ENCODE results near the gene RGS12. TPM values are rescaled to one million over a fixed set of nuclear protein-coding genes. Genes with fewer than 3 reads are reported as not detected.
"Not testable (repeated sequence)": the region's sequence is repeated elsewhere in the genome, so short reads cannot be mapped to it uniquely, and the experiment has no call there.

Gene RGS12
- total RNA-seq, 1 donor from 2014 or later = 10.6 TPM

DNA sequence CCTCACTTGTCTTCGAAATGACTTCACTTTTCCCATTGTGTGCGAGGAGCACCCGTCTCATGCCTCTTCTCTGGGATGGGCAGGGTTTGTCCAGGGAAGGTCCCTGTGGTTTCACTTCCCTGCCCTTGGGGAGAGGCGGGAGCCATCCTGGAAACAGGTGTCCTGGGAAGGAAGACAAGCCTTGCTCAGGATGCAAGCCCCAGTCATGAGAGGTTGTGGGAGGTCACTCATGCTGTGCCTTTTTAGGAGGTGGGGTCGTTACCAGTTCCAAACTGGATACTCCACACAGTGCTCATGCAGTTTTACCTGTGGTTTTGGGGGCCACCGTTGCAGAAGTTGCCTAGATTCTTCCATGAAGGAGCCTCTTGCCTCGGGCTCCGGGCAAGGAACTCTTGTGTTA is 3.8 kb downstream of the RGS12 start:
- TF ChIP-seq, protein P1, sequence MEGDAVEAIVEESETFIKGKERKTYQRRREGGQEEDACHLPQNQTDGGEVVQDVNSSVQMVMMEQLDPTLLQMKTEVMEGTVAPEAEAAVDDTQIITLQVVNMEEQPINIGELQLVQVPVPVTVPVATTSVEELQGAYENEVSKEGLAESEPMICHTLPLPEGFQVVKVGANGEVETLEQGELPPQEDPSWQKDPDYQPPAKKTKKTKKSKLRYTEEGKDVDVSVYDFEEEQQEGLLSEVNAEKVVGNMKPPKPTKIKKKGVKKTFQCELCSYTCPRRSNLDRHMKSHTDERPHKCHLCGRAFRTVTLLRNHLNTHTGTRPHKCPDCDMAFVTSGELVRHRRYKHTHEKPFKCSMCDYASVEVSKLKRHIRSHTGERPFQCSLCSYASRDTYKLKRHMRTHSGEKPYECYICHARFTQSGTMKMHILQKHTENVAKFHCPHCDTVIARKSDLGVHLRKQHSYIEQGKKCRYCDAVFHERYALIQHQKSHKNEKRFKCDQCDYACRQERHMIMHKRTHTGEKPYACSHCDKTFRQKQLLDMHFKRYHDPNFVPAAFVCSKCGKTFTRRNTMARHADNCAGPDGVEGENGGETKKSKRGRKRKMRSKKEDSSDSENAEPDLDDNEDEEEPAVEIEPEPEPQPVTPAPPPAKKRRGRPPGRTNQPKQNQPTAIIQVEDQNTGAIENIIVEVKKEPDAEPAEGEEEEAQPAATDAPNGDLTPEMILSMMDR (IDR thresholded peaks at IDR 0.05) = no peak
- Mint-ChIP-seq H3K4me3 (no peak overlapping the region), H3K27ac (no peak overlapping the region), H3K4me1 (peaks cover 17% of the 10 kb centered on the region), H3K27me3 (peaks cover 2% of the 10 kb centered on the region), H3K36me3 (ENCODE audit: low read depth) (peaks cover 2% of the 10 kb centered on the region), H3K9me3 (no peaks in the 10 kb centered on the region)
- ATAC-seq (ENCODE audit: low read depth) (no peak), DNase-seq (no peak)
- ChIA-PET CTCF (no interaction called here), POLR2A (interaction anchor here (1.4 kb wide), 1 partner anchor 11 kb away, joined by 3 read pairs; no protein-coding TSS in a partner anchor)
- intact Hi-C loops (cut with micrococcal nuclease) = loop anchor here (10.0 kb wide), 2 partner anchors 252 to 812 kb away; no protein-coding TSS in a partner anchor

DNA sequence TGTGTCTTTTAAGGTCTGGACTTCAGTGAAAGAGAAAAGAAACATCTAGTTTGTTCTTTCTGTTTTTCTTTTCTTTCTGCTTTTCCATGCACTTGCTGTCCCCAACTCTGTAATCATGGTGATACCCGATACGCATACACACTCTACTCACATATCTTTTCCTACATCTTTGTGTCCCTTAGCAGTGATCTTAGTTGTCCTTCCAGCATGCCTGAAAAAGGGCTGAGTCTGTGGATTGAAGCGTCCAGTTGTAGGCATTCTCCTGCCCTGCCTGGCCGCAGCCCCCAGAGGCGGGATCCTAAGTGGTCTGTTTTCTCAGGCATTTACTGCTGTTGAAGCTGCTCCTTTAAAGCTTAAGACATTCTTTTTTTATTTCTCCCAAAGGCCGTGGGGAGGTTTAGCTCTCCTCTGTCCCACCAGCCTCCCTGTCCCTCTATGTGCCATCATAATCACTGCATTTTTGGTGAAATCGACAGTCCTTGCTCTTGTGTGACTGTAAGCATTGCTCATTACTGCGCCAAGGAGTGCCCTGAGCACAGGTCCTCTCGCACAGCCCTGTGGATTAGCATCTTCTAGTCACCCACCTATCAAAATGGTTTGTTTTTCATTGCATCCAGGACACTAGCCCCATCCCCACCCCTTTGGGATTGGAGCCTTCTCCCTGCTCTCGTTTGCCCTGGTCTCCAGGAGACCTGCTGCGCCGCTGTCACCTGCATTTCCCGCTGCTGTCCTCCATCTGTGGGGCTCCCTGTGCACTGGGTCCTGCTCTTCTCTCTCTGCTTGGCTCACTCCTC is 4.4 kb downstream of the RGS12 start:
- DNase-seq = no peak
- TF ChIP-seq, protein P1 (IDR thresholded peaks at IDR 0.05) = no peak
- ChIA-PET POLR2A (interaction anchor here (0.7 to 1.4 kb wide), 2 partner anchors 11 to 90 kb away, joined by 3 read pairs; no protein-coding TSS in a partner anchor), CTCF (no interaction called here)
- Mint-ChIP-seq H3K27me3 (no peaks in the 10 kb centered on the region), H3K4me1 (peaks cover 19% of the 10 kb centered on the region), H3K36me3 (ENCODE audit: low read depth) (no peaks in the 10 kb centered on the region), H3K27ac (no peak overlapping the region), H3K9me3 (no peaks in the 10 kb centered on the region), H3K4me3 (no peak overlapping the region)
- intact Hi-C loops (cut with micrococcal nuclease) = loop anchor here (10.0 kb wide), 2 partner anchors 252 to 812 kb away; no protein-coding TSS in a partner anchor
- ATAC-seq (ENCODE audit: low read depth) = no peak

DNA sequence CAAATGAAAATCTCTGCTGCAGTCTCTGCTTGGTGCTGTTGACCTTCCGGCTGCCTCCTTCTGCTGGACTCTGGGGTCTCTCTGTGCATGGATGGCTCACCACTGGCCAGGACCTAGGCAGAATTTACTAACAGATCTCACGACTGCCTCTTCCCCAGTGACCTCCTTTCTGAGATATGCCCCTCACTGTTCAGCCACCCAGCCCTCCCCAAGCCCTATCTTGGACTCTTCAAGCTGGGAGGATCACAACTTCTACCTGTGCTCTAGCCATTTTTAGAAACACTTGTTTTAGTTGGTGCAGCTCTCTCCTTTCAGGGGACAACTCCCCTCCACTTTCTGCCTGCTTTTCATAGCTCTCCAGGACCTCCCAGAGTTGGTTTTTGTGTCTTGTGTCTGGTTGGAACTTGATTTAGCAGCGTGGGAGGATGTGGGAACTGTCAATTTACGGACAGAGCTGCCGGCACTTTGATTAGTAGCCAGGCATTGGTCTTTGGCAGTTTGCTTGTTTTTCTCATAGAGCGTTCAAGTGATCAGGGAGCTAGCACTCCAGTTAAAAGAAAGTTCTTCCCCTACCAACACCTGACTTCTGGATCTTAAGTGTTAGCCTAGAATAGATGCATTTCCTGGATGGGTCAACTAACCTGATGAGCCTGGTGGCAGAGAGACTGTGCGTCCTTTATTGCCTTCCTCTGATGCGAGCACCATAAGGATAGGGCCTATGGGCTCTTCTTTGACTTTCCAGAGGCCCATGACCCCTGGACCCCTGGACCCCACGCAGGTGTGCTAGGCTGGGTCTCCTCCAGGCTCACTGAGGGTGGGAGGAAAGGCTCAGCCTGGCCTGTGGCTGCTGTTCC is 6.5 kb downstream of the RGS12 start:
- no peaks in the 10 kb centered on the region for H3K36me3 Mint-ChIP-seq (ENCODE audit: low read depth)
- ATAC-seq (ENCODE audit: low read depth) = no peak
- ChIA-PET POLR2A (no interaction called here), CTCF (no interaction called here)
- TF ChIP-seq, protein P1 (IDR thresholded peaks at IDR 0.05) = no peak
- peaks cover 32% of the 10 kb centered on the region for H3K4me1 Mint-ChIP-seq
- no peak overlapping the region for H3K4me3 Mint-ChIP-seq
- intact Hi-C loops (cut with micrococcal nuclease) = loop anchor here (10.0 kb wide), 2 partner anchors 255 to 815 kb away; no protein-coding TSS in a partner anchor
- DNase-seq = no peak
- no peak overlapping the region for H3K27ac Mint-ChIP-seq
- no peaks in the 10 kb centered on the region for H3K27me3 Mint-ChIP-seq
- no peaks in the 10 kb centered on the region for H3K9me3 Mint-ChIP-seq

GRCh38 chr4:3299976-3300671 is 7.3 kb downstream of the RGS12 start:
- no peak for ATAC-seq (ENCODE audit: low read depth)
- intact Hi-C loops (cut with micrococcal nuclease) = loop anchor here (10.0 kb wide), 2 partner anchors 255 to 815 kb away; no protein-coding TSS in a partner anchor

GRCh38 chr4:3300882-3301281 is 8.1 kb downstream of the RGS12 start:
- ATAC-seq (ENCODE audit: low read depth); intact Hi-C loops (cut with micrococcal nuclease); H3K4me3 Mint-ChIP-seq; POLR2A ChIA-PET; H3K27me3 Mint-ChIP-seq; CTCF ChIA-PET; DNase-seq; H3K9me3 Mint-ChIP-seq; H3K36me3 Mint-ChIP-seq (ENCODE audit: low read depth); H3K27ac Mint-ChIP-seq: not testable (repeated sequence)
- peaks cover 42% of the 10 kb centered on the region for H3K4me1 Mint-ChIP-seq

More at GRCh38 chr4:3299976-3300671, 7.3 kb downstream of the RGS12 start:
- Mint-ChIP-seq H3K9me3 (no peaks in the 10 kb centered on the region), H3K27me3 (no peaks in the 10 kb centered on the region), H3K27ac (no peak overlapping the region), H3K4me3 (no peak overlapping the region), H3K4me1 (peaks cover 34% of the 10 kb centered on the region), H3K36me3 (ENCODE audit: low read depth) (no peaks in the 10 kb centered on the region)
- no peak for DNase-seq
- TF ChIP-seq, protein P1 (IDR thresholded peaks at IDR 0.05) = no peak
- ChIA-PET CTCF (no interaction called here), POLR2A (no interaction called here)

Measured in activated B cell treated with CpG ODN at 0.5 μM for 24 hours (primary cell).